ENCODE results near the gene RABGGTA.
"Not testable (repeated sequence)": the region's sequence is repeated elsewhere in the genome, so short reads cannot be mapped to it uniquely, and the experiment has no call there.

The RABGGTA gene

GRCh38 chr14:24231263-24232120 is 39.9 kb downstream of the RABGGTA start:
- peak overlapping the region; percentile 66 for H3K4me3 ChIP-seq (ENCODE audit: control insufficient read depth, low read depth, low read length)
- TF ChIP-seq, protein P1, sequence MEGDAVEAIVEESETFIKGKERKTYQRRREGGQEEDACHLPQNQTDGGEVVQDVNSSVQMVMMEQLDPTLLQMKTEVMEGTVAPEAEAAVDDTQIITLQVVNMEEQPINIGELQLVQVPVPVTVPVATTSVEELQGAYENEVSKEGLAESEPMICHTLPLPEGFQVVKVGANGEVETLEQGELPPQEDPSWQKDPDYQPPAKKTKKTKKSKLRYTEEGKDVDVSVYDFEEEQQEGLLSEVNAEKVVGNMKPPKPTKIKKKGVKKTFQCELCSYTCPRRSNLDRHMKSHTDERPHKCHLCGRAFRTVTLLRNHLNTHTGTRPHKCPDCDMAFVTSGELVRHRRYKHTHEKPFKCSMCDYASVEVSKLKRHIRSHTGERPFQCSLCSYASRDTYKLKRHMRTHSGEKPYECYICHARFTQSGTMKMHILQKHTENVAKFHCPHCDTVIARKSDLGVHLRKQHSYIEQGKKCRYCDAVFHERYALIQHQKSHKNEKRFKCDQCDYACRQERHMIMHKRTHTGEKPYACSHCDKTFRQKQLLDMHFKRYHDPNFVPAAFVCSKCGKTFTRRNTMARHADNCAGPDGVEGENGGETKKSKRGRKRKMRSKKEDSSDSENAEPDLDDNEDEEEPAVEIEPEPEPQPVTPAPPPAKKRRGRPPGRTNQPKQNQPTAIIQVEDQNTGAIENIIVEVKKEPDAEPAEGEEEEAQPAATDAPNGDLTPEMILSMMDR (IDR thresholded peaks at IDR 0.05; ENCODE audit: control insufficient read depth, insufficient read depth, low read depth, low read length, missing control alignments) = no peak
- no peak for DNase-seq (ENCODE audit: low read depth)

GRCh38 chr14:24228902-24229301 is 42.5 kb downstream of the RABGGTA start:
- TF ChIP-seq, protein P1 (IDR thresholded peaks at IDR 0.05; ENCODE audit: control insufficient read depth, insufficient read depth, low read depth, low read length, missing control alignments) = no peak
- no peak overlapping the region for H3K4me3 ChIP-seq (ENCODE audit: control insufficient read depth, low read depth, low read length)
- no peak for DNase-seq (ENCODE audit: low read depth)

GRCh38 chr14:24226473-24226872 is 44.9 kb downstream of the RABGGTA start:
- TF ChIP-seq, protein P1 (IDR thresholded peaks at IDR 0.05; ENCODE audit: control insufficient read depth, insufficient read depth, low read depth, low read length, missing control alignments) = no peak
- no peak overlapping the region for H3K4me3 ChIP-seq (ENCODE audit: control insufficient read depth, low read depth, low read length)
- no peak for DNase-seq (ENCODE audit: low read depth)

GRCh38 chr14:24224618-24225071 is 46.8 kb downstream of the RABGGTA start:
- no peak for DNase-seq (ENCODE audit: low read depth)
- TF ChIP-seq, protein P1 (IDR thresholded peaks at IDR 0.05; ENCODE audit: control insufficient read depth, insufficient read depth, low read depth, low read length, missing control alignments) = no peak
- H3K4me3 ChIP-seq (ENCODE audit: control insufficient read depth, low read depth, low read length) = no peak overlapping the region

GRCh38 chr14:24222987-24223386 is 48.4 kb downstream of the RABGGTA start:
- not testable (repeated sequence) for H3K4me3 ChIP-seq (ENCODE audit: control insufficient read depth, low read depth, low read length); DNase-seq (ENCODE audit: low read depth)

DNA sequence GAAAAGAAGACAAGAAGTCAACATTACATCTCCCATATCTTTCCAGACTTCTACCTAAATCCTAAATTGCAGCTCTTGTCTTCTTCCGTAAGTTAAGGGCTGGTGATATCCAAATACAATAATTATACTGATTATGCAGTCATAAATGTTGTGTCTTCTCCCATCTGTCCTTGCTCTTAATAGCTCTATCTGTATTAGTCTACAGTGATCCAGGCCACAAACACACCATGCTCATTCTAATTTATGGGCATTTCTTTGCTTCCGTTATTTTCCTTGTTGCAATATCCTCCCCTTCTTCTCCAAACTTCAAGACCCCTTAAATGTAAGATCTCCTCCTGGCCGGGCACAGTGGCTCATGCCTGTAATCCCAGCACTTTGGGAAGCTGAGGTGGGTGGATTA is 51.9 kb downstream of the RABGGTA start:
- no peak overlapping the region for H3K4me3 ChIP-seq (ENCODE audit: control insufficient read depth, low read depth, low read length)
- DNase-seq (ENCODE audit: low read depth) = no peak
- TF ChIP-seq, protein P1 (IDR thresholded peaks at IDR 0.05; ENCODE audit: control insufficient read depth, insufficient read depth, low read depth, low read length, missing control alignments) = no peak

DNA sequence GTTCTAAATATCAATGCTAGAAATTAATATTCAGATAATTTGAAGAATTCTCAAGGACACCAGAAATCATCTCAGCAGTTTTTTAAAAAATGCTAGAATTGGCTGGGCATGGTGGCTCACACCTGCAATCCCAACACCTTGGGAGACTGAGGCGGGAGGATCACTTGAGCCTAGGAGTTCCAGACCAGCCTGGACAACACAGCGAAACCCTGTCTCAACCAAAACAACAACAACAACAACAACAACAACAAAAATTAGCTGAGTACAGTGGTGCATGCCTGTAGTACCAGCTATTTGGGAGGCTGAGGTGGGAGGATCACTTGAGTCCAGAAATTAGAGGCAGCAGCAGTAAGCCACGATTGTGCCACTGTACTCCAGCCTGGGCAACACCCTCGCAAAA is 52.3 kb downstream of the RABGGTA start:
- no peak overlapping the region for H3K4me3 ChIP-seq (ENCODE audit: control insufficient read depth, low read depth, low read length)
- DNase-seq (ENCODE audit: low read depth) = no peak
- TF ChIP-seq, protein P1 (IDR thresholded peaks at IDR 0.05; ENCODE audit: control insufficient read depth, insufficient read depth, low read depth, low read length, missing control alignments) = no peak

GRCh38 chr14:24216876-24217275 is 54.5 kb downstream of the RABGGTA start:
- H3K4me3 ChIP-seq (ENCODE audit: control insufficient read depth, low read depth, low read length); DNase-seq (ENCODE audit: low read depth): not testable (repeated sequence)

Measured in AG09309 (cell line).